Vagina (tissue), 2 donors: ENCODE results near the gene NEXN.

Experiments
- POLR2A ChIP-seq, 2 donors: fragments of 450-650 bp; IDR thresholded peaks; one replicate each; pipeline ENCODE4 v1.6.1; 2017; ENCODE audit warnings: antibody characterized with exemption in 2 of 2, mild to moderate bottlenecking in 2 of 2, moderate library complexity in 2 of 2
- POLR2AphosphoS5 ChIP-seq, 2 donors: sonication (generic); formaldehyde crosslinking; IDR thresholded peaks; one replicate each; pipeline ENCODE4 v1.9.0; 2017; ENCODE audit warnings: antibody characterized with exemption in 2 of 2, mild to moderate bottlenecking in 2 of 2, low read depth in 1 of 2; ENCODE audit not compliant: insufficient read depth in 1 of 2
- TF ChIP-seq, protein P1 (sequence below), 3 experiments: fragments of 450-650 bp in 2 of 3; fragments of 200-600 bp in 1 of 3; sonication (generic) in 1 of 3; IDR thresholded peaks; one replicate each; pipeline ENCODE4 v1.5.1; 2017 to 2019; ENCODE audit warnings: antibody characterized with exemption in 3 of 3, mild to moderate bottlenecking in 2 of 3, moderate library complexity in 2 of 3

DNA sequence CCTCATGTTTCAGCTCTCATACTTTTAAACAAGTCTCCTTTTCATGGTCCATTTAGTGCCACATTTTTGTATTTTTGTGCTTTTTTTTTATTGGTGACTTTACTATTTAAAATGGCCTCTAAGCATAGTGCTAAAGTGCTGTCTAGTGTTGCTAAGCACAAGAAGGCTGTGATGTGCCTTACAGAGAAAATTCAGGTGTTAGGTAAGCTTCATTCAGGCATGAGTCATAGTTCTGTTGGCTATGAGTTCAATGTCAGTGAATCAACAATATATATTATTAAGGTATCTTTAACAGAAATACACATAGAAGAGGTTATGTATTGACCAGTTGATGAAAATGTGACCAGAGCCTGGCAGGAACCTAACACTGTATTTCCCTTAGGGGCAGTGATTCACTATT, 103.2 kb downstream of the NEXN start:
- TF ChIP-seq POLR2A (IDR thresholded peaks at IDR 0.05) = no peak
- TF ChIP-seq, protein P1, sequence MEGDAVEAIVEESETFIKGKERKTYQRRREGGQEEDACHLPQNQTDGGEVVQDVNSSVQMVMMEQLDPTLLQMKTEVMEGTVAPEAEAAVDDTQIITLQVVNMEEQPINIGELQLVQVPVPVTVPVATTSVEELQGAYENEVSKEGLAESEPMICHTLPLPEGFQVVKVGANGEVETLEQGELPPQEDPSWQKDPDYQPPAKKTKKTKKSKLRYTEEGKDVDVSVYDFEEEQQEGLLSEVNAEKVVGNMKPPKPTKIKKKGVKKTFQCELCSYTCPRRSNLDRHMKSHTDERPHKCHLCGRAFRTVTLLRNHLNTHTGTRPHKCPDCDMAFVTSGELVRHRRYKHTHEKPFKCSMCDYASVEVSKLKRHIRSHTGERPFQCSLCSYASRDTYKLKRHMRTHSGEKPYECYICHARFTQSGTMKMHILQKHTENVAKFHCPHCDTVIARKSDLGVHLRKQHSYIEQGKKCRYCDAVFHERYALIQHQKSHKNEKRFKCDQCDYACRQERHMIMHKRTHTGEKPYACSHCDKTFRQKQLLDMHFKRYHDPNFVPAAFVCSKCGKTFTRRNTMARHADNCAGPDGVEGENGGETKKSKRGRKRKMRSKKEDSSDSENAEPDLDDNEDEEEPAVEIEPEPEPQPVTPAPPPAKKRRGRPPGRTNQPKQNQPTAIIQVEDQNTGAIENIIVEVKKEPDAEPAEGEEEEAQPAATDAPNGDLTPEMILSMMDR (IDR thresholded peaks at IDR 0.05) = no peak
- no peak for TF ChIP-seq POLR2AphosphoS5 (IDR thresholded peaks at IDR 0.05; ENCODE audit: insufficient read depth in 1 of 2, low read depth in 1 of 2)
